GM18499 (cell line): ENCODE data around the gene ADPRHL1.
"Not testable (repeated sequence)": the region's sequence is repeated elsewhere in the genome, so short reads cannot be mapped to it uniquely, and the experiment has no call there.

ENCODE experiments used
- ATAC-seq: cut with Tn5 transposase; IDR thresholded peaks from one replicate; pipeline ENCODE4 v1.9.1; 2021; ENCODE audit warnings: moderate number of reproducible peaks; ENCODE audit not compliant: insufficient read depth, unreplicated experiment

ADPRHL1 gene

DNA sequence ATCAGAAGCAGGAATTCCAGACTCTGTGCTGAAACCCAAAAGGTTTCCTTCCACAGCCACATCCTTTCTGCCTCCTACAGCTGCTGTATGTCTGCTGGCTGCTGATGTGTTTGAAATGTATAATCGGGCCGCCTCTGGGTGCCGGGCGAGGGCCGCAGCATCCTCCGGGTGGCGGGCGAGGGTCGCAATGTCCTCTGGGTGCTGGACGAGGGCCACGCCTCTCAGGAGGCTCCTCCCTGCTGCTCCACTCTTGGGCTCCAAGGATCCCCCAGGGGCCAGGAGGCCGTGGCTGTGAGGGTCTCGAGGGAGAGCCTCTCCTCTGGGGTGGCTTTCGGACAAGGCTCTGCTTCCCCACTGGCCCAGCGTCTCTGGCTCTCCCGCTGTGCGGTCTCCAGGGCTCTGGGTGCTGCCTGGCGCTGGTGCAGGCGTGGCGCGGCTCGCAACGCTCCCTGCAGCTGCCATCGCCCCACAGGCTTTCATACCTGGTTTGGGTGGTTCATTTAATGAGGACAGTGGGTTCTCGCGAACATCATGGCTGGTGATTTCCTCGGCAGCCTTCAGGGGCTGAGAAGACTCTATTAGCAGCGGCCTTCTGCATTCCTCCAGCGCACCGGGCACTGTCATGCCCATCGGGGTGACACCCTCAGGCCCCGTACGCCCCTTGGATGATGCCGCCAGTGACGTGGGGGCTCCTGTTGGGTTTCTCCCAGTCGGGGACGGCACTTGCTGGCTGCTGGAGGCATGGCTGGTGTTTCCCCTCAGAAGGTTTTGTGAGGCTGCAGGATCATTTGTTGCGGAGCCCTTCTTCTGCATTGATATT, 47.6 kb downstream of the ADPRHL1 start:
- no peak for ATAC-seq

DNA sequence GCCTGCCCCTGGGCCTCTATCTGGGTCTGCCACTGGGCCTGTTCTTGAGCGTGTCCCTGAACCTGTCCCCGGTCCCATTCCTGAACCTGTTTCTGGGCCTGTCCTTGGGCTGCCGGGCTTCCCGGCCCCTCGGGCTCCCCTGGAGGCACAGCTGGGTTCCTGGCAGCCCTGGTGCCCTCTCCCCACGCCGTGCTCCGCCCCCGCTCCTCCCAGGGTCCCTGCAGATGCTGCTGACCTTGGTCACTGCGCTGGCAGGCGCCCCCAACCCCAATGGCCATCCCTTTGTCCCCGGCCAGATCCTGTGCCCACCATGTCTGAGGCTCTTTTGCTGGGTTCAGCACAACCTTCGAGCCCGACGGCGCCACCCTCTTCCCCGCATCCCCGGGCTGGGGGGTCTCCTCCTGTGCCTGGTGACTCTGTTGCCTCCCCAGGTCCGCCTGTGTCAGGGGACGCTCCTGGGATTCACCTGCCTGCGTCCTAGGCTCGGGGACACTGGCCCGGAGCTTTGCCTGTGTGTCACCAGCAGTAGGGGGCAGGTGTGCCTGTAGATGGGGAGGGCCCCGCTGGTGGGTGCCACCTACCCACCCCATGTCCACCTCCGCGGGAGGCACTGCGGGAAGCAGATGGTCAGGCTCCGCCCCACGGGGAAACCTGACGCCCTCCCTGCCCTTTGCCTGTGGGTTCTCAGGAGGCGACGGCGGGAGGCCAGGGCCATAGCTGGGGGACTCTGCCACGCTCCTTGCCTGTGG, 48.4 kb downstream of the ADPRHL1 start:
- ATAC-seq = no peak

DNA sequence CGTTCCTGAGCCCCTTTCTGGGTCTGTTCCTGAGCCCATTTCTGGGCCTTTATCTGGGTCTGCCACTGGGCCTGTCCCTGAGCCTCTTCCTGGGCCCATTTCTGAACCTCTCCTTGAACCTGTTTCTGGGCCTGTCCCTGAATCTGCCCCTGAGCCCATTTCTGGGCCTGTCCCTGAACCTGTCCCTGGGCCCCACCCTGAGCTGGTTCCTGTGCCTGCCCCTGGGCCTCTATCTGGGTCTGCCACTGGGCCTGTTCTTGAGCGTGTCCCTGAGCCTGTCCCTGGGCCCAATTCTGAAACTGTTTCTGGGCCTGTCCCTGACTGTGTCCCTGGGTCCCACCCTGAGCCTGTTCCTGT, 48.9 kb downstream of the ADPRHL1 start:
- ATAC-seq = no peak

DNA sequence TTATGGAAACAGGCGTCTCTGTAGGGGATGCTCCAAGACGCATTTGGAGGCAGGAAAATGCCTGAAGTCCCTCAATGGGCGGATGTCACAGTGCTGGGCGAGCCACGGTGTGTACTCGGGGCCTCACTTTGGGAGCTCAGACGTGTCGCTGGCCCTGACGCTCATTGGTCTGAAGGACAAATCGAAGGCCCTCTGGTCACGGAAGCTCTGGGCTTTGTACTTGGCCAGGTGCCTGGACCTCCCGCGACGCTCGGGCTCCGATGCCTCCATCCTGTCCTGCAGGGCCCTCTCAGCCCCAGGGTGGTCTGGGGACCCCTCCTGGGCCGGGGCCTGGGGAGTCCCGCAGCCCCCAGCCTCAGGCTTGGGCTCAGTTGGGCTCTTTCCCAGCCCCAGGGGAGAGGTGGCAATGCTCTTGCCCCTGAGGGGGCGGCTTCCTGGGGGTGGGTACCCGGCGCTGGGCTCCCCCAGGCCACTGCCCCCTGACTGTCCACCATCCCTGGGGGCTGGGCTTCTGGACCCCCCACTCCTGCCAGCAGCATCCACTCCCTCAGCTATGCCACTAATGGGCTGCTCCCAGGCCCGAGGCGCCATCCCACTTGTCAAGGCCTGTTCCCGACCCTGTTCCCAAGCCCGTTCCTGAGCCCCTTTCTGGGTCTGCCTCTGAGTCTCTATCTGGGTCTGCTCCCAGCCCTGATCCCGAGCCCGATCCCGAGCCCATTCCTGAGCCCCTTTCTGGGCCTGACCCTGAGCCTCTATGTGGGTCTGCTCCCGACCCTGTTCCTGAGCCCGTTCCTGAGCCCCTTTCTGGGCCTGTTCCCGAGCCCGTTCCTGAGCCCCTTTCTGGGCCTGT, 49.8 kb downstream of the ADPRHL1 start:
- ATAC-seq = no peak

DNA sequence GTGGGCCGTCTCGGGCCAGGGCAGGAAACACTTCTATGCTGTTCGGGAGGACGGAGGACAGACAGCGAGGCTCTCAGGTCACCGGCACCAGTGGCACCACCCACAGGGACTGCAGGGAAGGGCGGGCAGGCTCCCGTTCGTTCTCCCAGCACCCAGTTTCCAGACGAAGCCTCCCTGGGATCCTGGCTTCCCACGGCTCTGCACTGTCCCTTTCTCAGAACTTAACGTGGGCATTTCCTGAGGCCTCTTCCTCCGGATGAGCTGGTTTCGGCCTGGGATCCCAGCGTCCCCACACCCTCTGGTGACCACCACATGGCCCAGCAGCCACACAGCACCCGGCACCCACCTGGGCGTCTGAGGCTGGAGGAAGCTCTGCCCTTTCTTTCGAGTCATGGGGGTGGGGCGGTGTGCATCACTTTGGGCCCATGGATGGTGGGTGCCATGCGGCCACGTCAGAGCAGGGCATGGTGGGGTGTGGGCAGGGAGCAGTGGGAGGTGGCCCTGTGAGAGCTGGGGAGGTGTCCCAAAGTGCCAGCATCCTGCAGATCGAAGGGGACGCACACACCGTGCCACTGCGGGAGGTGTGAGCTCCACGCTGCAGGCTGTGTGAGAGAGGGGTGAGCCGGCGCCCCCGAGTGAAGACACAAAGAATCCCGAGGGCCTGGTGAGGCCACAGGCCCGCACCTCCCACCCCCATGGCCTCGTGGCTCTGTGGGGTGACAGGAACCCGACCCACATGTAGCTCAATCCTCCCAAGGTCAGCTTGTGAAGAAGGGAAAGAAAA, 50.6 kb downstream of the ADPRHL1 start:
- ATAC-seq = no peak

DNA sequence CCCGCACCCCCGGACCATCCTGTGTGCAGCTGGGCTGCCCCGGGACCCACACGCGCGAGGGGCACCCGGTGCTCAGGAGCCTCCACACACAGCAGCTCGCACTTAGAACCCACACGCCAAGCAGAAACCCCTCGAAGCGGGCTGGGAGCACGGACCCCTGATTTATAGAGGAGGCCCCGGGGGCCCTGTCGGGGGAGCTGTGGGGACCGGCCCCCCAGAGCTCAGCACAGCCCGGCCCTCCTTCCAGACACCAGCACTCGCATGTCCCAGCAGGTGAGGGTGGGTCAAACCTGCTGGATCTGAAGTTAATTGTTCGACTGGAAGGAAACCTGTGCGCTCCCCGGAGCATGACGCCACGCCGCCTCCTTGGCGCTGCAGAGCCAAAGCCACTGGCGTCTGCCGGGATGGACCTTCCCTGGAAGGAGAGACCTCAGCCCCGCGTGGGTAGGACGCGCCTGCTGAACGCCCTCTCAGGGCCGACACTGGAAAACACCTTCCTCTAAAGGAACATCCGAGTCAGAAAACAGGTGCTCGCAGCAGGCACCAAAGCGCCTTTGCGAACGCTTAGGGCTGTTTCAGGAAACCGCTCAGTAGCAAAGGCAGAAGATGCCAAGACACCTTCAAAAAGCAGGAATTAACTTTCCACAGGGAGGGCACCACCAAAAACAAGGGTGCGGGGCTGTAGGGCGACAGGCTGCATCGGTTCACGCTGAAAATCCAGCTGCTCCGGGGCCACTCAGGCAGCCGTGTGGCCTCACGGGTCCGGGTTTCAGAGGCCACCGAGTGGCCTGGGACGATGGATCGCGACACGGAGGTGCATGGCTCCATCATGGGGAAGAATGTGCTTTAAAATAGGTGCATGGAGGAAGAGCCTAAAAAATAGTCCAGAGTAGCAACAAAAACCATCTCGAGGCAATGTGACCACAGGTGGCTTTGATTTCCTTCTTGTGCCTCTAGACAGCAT, 51.6 kb downstream of the ADPRHL1 start:
- no peak for ATAC-seq

DNA sequence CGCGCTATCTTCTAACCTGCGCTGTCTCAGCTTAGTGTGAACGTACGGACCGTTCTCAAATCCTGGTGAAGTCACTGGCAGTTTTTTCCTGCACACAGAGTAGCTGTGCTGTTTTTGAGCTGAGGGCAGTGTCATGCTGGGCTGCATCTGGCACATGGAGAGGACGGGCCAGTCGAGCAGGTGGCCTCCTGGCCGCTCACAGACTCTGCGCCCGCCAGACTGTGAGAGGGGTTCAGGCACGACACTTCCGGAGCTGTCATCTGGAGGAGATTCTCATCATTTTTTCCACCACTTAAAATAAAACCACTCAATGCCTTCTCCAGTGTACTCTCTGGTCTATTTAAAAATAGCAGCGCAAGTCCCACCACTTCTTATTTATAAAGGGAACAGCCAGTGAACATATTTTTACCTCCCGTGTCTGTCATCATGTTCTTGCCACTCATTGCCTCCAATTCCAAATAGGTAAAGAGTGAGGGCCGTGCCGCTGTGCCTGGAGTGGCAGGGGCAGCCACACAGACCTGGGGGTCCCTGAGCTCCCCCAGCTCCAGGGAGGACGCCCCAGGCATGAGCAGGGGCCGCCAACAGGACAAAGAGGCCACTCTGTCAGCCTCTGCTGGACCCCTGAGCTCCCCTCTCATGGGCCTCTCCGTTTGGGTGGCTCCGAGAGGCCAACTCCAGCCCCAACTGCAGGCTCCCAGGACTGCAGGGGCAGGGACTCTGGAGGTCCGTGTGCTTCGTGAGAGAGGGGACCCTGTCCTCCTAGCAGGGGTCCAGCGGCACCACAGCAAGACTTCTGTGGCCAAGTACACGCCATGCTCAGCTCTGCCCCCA, 52.5 kb downstream of the ADPRHL1 start:
- ATAC-seq = no peak

DNA sequence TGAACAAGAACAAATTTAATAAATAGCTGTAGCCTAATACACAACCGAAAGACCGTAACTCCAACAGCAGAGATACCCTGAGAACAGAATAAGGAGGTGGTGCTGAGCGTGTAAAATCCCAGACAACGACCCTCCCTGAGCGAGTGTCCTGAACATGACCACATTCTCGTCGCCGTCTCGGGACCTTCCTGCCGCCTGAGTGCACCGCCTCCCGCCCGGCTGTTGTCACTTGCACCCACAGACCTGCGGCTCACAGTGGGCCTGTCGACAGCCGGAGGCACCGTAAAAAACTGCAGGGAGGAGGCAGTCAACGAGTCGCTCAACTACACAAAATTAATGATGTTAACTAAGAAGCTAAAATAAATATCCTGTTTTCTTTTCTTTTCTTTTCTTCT, 53.5 kb downstream of the ADPRHL1 start:
- no peak for ATAC-seq

DNA sequence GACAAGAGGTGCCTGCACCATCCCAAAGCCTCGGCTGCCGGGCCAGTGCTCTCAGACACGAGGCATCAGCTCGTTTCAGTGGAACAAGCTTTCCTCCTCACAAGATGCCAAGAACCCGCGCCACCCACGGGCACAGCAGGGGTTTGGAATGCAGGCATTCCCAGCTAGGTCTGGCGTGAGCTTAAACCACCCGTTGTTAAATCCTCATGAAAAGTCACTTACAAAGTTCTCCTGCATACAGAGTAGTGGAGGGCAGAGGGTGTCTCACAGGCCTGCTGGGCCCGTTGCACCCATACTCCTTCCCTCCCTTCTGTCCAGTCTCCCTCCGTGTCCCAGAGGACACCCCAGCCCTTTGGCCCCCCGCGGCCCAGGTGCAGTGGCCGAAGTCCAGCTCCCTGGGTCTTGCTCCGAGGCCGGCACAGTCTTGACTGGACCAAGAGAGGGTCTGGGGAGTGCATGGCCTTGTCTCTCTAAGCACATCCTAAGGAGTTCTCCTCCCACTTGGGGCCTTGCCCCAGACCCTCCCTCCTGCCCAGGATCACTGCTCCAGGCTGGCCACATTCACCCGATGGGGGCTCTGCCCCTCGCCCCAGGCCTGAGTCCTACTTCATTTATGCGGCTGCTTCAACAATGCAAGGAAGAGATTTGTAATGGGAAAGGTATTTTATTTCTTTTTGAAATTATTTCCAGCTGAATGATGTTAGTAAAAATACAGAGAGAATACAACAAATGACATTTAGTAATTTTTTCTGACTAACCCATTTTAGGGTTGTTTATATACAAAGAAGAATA, 54.1 kb downstream of the ADPRHL1 start:
- ATAC-seq = no peak

DNA sequence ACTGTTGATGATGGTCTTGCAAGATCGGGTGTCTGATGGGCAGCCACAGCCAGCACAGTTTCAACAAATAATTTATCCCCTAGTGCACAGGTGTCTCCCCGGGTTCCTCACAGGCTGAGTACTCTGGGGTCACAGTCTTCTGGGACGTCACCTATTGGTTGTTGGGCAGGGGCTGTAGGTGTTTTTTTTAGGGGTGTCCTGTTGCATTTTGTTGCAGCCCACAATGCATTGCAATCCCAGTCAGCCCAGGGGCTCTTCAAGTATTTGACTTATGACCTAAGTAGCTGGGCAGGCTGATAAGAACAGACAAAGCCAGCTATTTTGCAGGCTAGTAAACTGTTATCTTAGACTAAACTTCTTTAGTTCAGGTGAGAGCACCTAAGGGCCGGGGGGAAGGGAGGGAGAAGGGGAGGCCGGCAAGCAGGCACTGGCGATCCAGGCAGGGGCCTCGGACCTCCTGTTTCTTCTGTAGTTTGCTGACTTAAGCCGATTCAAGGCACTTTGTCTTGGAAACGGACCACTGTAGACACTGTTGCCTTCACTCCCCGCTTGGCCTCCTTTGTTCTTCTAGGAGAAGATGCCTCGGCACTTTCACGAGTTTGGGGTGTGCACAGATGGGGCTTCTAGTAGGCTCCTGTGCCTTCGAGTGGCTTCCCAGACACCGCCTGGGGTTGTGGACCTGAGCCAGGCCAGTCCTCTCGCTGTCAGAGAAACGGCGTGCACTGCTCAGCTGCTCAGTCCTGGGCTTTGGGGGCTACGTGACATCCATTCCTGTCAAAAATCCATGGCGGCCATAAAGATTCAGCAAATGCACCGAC, 55.5 kb downstream of the ADPRHL1 start:
- ATAC-seq = no peak

DNA sequence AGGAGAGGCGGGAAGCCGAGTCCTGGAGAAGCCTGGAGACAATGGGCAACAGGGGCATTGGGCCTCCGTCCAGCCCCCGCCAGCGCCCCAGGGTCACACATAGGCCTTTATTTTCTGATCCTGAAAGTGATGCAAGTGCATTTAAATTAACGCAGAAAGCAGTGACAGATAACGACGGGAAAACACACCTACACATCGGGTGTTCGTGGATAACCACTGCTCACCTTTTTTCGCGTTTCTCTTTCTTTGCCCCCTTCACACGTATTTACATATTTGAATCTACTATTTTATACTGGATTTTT, 59.0 kb downstream of the ADPRHL1 start:
- ATAC-seq = peak; percentile 19

DNA sequence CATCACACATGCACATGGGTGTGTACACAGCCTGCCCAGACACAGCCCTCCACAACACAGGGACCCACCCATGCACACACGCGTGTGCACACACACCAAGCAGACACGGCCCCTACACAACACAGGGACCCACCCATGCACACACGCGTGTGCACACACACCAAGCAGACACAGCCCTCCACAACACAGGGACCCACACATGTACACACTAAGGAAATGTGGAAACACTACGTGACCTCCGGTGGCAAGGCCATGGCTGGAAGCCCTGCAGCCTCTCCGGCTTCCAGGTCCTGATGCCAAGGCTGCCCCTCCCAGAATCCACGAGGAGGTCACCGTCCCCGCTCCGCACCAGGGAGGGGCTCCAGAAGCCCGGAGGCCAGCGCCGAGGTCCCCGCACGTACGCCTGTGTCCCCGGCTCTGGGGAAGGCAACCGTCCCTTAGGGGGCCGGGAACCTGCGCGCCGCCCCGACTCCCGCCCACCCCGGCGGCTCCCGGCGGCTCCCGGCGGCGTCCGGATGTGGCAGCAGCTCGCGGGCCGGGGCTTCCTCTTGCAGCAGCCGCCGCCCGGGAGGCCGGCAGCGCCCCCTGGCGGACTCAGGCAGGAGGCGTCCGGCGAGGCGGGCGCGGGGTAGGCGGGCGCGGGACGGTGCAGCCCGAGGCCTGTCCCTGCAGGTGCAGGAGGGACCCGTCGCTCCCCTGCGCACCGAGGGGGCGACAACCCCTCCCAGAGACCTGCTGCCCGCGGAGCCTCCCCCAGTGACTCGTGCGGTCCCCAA, 59.5 kb downstream of the ADPRHL1 start:
- ATAC-seq = peak; percentile 69

DNA sequence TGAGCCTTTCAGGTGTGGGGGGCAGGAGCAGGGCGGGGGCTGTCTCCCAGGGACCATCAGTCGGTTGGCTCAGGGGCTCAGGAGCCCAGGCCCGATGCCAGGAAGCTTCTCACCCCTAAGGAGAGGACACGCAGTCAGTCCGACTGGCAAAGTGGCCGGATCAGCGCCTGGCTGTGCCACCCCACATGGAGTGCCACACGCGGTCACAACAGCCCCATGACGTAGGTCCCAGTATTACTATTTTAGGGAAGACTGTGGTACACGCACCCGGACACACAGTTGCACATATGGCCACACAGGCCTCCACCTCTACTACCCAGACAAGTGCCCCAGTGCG, 60.1 kb downstream of the ADPRHL1 start:
- no peak for ATAC-seq

DNA sequence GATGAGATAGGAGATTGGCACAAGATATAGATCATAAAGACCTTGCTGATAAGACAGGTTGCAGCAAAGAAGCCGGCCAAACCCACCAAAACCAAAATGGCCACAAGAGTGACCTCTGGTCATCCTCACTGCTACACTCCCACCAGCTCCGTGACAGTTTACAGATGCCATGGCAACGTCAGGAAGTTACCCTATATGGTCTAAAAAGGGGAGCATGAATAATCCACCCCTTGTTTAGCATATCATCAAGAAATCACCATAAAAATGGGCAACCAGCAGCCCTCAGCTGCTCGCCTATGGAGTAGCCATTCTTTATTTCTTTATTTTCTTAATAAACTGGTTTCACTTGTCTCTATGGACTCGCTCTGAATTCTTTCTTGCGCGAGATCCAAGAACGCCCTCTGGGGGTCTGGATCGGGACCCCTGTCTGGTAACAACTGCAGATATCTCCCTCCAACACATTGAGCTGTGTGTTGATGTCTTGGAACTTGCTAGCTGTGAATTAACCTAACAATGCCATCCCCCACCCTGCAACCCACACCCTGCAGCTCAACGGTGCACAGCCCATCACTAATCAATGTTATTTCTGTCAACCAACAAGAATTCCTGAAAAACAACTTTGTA, 62.3 kb downstream of the ADPRHL1 start:
- no peak for ATAC-seq

DNA sequence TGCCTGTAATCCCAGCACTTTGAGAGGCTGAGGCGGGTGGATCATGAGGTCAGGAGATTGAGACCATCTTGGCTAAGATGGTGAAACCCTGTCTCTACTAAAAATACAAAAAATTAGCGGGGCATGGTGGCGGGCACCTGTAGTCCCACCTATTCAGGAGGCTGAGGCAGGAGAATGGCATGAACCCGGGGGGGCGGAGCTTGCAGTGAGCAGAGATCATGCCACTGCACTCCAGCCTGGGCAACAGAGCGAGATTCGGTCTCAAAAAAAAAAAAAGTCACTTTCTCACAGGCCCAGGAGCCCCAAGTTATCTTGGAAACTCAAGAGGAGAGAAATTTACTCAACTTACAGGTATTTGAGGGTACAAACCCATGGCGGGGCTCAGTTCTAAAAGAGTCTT, 63.7 kb downstream of the ADPRHL1 start:
- not testable (repeated sequence) for ATAC-seq

DNA sequence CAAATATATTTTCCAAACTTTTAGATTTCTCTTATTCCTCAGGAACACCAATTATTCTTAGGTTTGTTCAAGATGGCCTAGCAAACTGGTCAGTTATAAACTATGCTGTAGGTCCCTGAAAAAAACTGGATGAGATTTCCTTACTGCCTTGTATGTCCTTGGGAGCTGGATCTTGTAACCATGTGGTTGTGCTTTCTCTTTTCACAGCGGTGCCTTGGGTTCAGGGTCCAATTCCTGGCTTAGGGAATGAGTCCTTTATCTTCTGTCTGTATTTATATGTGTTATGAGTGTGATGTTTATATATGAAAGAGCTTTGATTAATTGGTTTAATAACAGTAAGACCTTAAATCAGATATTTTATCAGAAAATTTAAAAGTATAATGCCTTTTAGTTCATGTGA, 65.9 kb downstream of the ADPRHL1 start:
- ATAC-seq = no peak
